Activated CD8-positive, alpha-beta memory T cell treated with anti-CD3 and anti-CD28 coated beads, Interleukin-2, amount 10 ng/mL, durations not matched to agents 7 days and 5 days (primary cell): ENCODE measurements around the gene FANK1. TPM values are rescaled to one million over a fixed set of nuclear protein-coding genes. Genes with fewer than 3 reads are reported as not detected.

Experiments used
- ATAC-seq: fragments of 150-1000 bp; cut with Tn5 transposase; one replicate; pipeline ENCODE4 v1.10.0; 2021; ENCODE audit warnings: moderate library complexity
- CTCF ChIA-PET: fragments of 350-600 bp; sonication (Branson Sonifier 250); formaldehyde crosslinking; loops from one replicate; lab custom pipeline; 2021; ENCODE audit warnings: antibody characterized with exemption; lab: Charles Lee
- DNase-seq: peaks from one replicate; pipeline ENCODE4 v3.0.0-alpha.2; 2020
- H3K27ac Mint-ChIP-seq: one replicate; pipeline ENCODE4 v1.8.0; 2021; ENCODE audit warnings: mild to moderate bottlenecking, mixed read lengths
- H3K27me3 Mint-ChIP-seq: one replicate; pipeline ENCODE4 v1.8.0; 2021; ENCODE audit warnings: mixed read lengths
- H3K36me3 Mint-ChIP-seq: one replicate; pipeline ENCODE4 v1.8.0; 2021; ENCODE audit warnings: mild to moderate bottlenecking, mixed read lengths
- H3K4me1 Mint-ChIP-seq: one replicate; pipeline ENCODE4 v1.8.0; 2021; ENCODE audit warnings: mixed read lengths
- H3K4me3 Mint-ChIP-seq: one replicate; pipeline ENCODE4 v1.8.0; 2021; ENCODE audit warnings: mild to moderate bottlenecking, moderate library complexity, mixed read lengths
- H3K9me3 Mint-ChIP-seq: one replicate; pipeline ENCODE4 v1.8.0; 2022; ENCODE audit warnings: low read depth, mixed read lengths
- total RNA-seq, 2 experiments: library from RNA; stranded (reverse); gene quantifications; one replicate each; pipeline ENCODE4 v1.2.3, GENCODE V29; 2021

The FANK1 gene
- total RNA-seq, 2 experiments from 2014 or later = 0.49 TPM; not detected in 1

GRCh38 chr10:126016156-126016805, 119.9 kb downstream of the FANK1 start:
- H3K9me3 Mint-ChIP-seq = no peaks in the 10 kb centered on the region
- no peak overlapping the region for H3K4me3 Mint-ChIP-seq
- H3K27me3 Mint-ChIP-seq = no peaks in the 10 kb centered on the region
- CTCF ChIA-PET = no interaction called here
- no peak overlapping the region for H3K27ac Mint-ChIP-seq
- peaks cover 16% of the 10 kb centered on the region for H3K4me1 Mint-ChIP-seq
- no peak for DNase-seq
- ATAC-seq = no peak
- H3K36me3 Mint-ChIP-seq = no peaks in the 10 kb centered on the region

- peaks cover 15% of the 10 kb centered on the region for H3K4me1 Mint-ChIP-seq
- ATAC-seq (no peak), DNase-seq (no peak)
- no peak overlapping the region for H3K4me3 Mint-ChIP-seq
- no peak overlapping the region for H3K27ac Mint-ChIP-seq
- no peaks in the 10 kb centered on the region for H3K36me3 Mint-ChIP-seq
- no peaks in the 10 kb centered on the region for H3K9me3 Mint-ChIP-seq
- no peaks in the 10 kb centered on the region for H3K27me3 Mint-ChIP-seq
- CTCF ChIA-PET = no interaction called here
Measured at GRCh38 chr10:126016882-126017281, 120.5 kb downstream of the FANK1 start.

- H3K27me3 Mint-ChIP-seq = no peaks in the 10 kb centered on the region
- no peak overlapping the region for H3K4me3 Mint-ChIP-seq
- H3K9me3 Mint-ChIP-seq = no peaks in the 10 kb centered on the region
- ATAC-seq (no peak), DNase-seq (no peak)
- no peak overlapping the region for H3K27ac Mint-ChIP-seq
- H3K36me3 Mint-ChIP-seq = no peaks in the 10 kb centered on the region
- H3K4me1 Mint-ChIP-seq = peaks cover 9% of the 10 kb centered on the region
- CTCF ChIA-PET = no interaction called here
Measured at GRCh38 chr10:126017961-126018560, 121.7 kb downstream of the FANK1 start.

DNA sequence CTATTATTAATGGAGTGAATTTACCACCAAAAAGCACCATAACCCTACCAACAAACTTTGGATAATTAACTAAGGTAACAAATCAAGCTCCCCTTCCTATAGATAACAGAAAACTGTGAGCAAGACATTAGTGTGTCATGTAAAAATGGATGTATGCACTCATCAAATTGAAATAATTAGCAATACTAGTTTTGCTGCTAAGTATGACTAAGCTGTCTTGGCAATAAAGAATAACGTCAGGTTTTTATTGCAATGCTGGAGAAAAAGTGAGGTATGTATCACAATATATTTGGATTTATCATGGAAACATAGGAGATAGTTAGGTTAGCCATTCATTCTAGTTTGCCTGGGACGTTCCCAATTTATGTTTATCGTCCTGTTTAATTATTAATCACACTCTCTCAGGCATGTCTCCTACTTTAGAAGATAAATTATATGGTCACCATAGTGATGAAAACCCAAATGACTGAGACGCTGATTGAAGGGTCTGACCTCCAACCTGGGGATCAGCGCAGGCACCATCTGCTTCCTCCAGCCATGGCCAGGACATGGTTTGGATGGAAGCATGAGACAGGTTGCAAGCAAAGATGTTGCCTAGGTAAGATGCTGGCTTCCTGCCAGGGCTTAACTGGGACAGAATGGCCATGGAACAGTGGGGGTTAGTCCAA, 125.6 kb downstream of the FANK1 start:
- Mint-ChIP-seq H3K4me3 (no peak overlapping the region), H3K9me3 (no peaks in the 10 kb centered on the region), H3K4me1 (no peaks in the 10 kb centered on the region), H3K27me3 (no peaks in the 10 kb centered on the region), H3K27ac (no peak overlapping the region), H3K36me3 (no peaks in the 10 kb centered on the region)
- CTCF ChIA-PET = no interaction called here
- ATAC-seq (no peak), DNase-seq (no peak)

DNA sequence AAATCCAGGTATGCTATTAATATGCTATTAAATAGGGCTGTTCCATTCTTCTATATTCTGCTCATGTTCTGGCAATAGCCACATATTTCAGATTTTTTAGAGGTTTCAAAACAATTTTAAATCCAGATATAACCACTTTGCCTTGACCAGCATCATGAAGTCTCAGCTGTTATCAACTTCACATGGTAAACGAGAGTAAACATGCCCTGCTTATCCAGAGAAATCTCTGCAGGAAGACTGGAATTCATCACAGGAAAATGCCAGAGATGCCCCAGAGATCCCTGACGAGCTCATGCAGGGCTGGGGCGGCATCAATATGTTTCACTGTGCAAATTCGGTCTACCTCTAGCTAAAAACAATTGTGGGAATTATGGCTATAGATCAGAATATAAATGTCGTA, 126.5 kb downstream of the FANK1 start:
- Mint-ChIP-seq H3K36me3 (no peaks in the 10 kb centered on the region), H3K27me3 (no peaks in the 10 kb centered on the region), H3K9me3 (no peaks in the 10 kb centered on the region), H3K4me1 (no peaks in the 10 kb centered on the region), H3K4me3 (no peak overlapping the region), H3K27ac (no peak overlapping the region)
- no peak for DNase-seq
- CTCF ChIA-PET = no interaction called here
- no peak for ATAC-seq

GRCh38 chr10:126027692-126028091, 131.3 kb downstream of the FANK1 start:
- ATAC-seq (no peak), DNase-seq (no peak)
- Mint-ChIP-seq H3K27ac (no peak overlapping the region), H3K36me3 (no peaks in the 10 kb centered on the region), H3K4me3 (no peak overlapping the region), H3K27me3 (no peaks in the 10 kb centered on the region), H3K9me3 (no peaks in the 10 kb centered on the region), H3K4me1 (no peaks in the 10 kb centered on the region)
- CTCF ChIA-PET = no interaction called here

DNA sequence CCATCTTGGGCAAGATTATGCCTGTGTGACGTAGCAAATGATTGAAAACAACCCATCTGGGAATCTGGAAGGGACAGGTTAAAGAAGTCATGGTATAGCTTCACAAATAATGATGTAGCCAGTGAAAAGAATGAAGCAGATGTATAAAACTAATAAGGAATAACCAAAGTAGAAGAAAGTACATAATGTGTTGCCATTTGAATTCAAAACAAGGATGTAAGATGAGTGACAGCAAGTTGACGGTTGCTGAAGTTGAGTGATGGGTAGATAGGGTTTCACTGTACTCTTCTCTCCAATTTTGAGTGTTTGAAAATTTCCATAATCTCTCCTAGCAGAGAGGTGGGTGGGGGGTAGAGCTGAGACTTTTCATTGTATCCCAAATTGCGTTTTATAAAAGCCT, 133.6 kb downstream of the FANK1 start:
- no peaks in the 10 kb centered on the region for H3K36me3 Mint-ChIP-seq
- no peaks in the 10 kb centered on the region for H3K27me3 Mint-ChIP-seq
- ATAC-seq (no peak), DNase-seq (no peak)
- CTCF ChIA-PET = no interaction called here
- H3K4me1 Mint-ChIP-seq = no peaks in the 10 kb centered on the region
- H3K9me3 Mint-ChIP-seq = peaks cover 2% of the 10 kb centered on the region
- no peak overlapping the region for H3K27ac Mint-ChIP-seq
- no peak overlapping the region for H3K4me3 Mint-ChIP-seq

DNA sequence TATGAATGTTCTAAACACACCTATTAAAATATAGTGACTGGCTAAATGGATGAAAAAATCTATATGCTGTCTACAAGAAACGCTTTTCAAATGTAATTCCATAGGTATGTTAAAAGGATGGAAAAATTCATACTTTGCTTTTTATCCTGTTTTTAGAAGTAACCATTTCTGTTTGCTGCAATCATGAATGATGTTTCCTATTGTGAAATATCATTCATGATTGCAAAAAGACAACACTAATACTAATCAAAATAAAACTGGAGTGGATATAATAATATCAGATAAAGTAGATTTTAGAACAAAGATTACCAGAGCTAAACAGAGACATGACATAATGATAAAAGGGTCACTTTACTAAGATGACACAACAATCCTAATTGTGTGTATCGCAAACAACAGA, 138.2 kb downstream of the FANK1 start:
- H3K27ac Mint-ChIP-seq = no peak overlapping the region
- peaks cover 2% of the 10 kb centered on the region for H3K9me3 Mint-ChIP-seq
- ATAC-seq = no peak
- H3K4me3 Mint-ChIP-seq = no peak overlapping the region
- H3K36me3 Mint-ChIP-seq = no peaks in the 10 kb centered on the region
- CTCF ChIA-PET = no interaction called here
- no peak for DNase-seq
- no peaks in the 10 kb centered on the region for H3K27me3 Mint-ChIP-seq
- no peaks in the 10 kb centered on the region for H3K4me1 Mint-ChIP-seq

DNA sequence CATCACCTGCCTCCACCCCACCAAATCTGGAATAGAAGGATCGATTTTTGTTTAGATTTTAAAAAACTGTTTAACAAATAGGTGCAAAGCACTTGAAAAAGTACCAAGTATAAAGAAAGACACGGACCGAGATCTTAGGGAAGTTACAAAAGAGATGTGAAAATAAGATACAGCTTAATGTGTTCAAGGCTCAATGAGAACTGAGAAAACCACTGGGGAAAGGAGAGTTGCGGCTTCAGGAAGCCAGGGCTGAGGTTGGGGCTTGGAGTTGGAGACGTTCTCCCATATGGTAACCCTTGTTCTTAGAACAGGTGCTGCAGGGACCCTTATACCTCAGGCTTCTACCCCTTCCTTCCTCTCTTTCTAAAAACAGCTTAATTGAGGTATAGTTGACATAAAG, 140.2 kb downstream of the FANK1 start:
- no peaks in the 10 kb centered on the region for H3K27me3 Mint-ChIP-seq
- no peak overlapping the region for H3K27ac Mint-ChIP-seq
- no peaks in the 10 kb centered on the region for H3K36me3 Mint-ChIP-seq
- CTCF ChIA-PET = no interaction called here
- H3K9me3 Mint-ChIP-seq = peaks cover 2% of the 10 kb centered on the region
- ATAC-seq = no peak
- H3K4me3 Mint-ChIP-seq = no peak overlapping the region
- H3K4me1 Mint-ChIP-seq = no peaks in the 10 kb centered on the region
- no peak for DNase-seq

DNA sequence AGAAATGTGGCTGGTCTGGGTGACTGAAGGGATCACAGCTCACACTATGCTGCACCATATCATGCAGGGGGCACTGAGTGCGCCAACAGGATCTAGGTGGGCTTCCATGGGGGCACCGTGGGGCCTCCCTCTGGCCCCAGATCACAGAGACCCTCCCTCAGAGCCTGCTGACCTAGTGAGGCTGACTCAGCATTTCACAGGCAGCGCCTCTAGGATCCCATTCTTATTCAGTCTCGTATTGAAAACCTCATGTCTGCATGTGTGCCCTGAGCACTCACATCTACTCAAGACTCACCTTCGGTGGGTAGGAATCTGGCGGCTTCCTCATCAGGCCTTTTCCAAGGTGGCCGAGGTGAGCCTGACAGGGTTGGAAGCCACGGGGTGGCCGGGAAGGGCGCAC, 141.6 kb downstream of the FANK1 start:
- Mint-ChIP-seq H3K27me3 (no peaks in the 10 kb centered on the region), H3K4me1 (peaks cover 6% of the 10 kb centered on the region), H3K4me3 (no peak overlapping the region), H3K36me3 (no peaks in the 10 kb centered on the region), H3K27ac (no peak overlapping the region), H3K9me3 (peaks cover 2% of the 10 kb centered on the region)
- DNase-seq (no peak), ATAC-seq (no peak)
- CTCF ChIA-PET = no interaction called here

- Mint-ChIP-seq H3K4me1 (peaks cover 6% of the 10 kb centered on the region), H3K36me3 (no peaks in the 10 kb centered on the region), H3K9me3 (no peaks in the 10 kb centered on the region), H3K27ac (no peak overlapping the region), H3K27me3 (no peaks in the 10 kb centered on the region), H3K4me3 (no peak overlapping the region)
- no peak for DNase-seq
- CTCF ChIA-PET = no interaction called here
- no peak for ATAC-seq
Measured at GRCh38 chr10:126041117-126041516, 144.8 kb downstream of the FANK1 start.

DNA sequence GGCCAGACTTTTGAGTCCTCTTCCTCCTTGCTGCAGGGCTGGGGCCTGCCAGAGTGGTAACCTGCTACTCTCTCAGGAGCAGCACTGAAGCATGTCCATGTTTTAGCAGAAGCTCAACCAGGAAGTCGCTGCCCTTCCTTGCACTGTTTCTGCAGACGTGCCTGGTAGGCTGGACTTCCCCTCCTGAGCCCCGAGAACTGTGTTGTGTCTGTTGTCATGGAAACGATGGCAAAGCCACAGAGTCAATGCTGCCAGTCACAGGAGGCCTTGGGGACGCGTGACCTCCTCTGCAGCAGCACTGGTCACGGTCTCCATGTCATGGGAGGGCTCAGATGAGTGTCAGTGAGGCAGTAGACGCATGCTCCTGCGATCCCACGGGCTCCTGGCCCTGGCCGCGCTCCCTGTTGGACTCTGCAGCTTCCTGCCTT, 145.5 kb downstream of the FANK1 start:
- H3K27me3 Mint-ChIP-seq = no peaks in the 10 kb centered on the region
- peak; percentile 74 for DNase-seq
- H3K4me1 Mint-ChIP-seq = peaks cover 6% of the 10 kb centered on the region
- H3K4me3 Mint-ChIP-seq = no peak overlapping the region
- ATAC-seq = peak; percentile 89
- no peak overlapping the region for H3K27ac Mint-ChIP-seq
- H3K9me3 Mint-ChIP-seq = no peaks in the 10 kb centered on the region
- no peaks in the 10 kb centered on the region for H3K36me3 Mint-ChIP-seq
- CTCF ChIA-PET = no interaction called here

GRCh38 chr10:126042354-126042753, 146.0 kb downstream of the FANK1 start:
- CTCF ChIA-PET = no interaction called here
- no peak for ATAC-seq
- no peak overlapping the region for H3K4me3 Mint-ChIP-seq

DNA sequence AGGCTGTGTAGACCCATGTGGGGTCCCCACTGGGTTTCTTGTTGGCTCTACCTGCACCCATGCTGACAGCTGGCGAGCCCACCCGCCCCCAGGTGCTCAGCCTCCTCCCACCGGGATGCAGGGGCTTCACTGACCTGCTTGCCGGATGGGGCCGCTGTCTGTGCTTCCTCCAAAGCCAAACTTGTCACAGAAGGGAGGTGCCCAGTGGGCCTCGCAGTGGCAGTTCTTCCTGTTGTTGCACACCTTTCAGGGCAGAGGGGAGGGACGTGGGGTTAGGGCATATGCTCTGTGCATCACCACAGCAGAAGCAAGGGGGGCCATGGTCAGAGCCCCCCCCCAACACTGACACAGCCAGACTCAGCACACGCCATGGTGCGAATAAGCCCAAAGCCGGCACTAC, 146.5 kb downstream of the FANK1 start:
- Mint-ChIP-seq H3K4me3 (no peak overlapping the region), H3K9me3 (no peaks in the 10 kb centered on the region), H3K27me3 (no peaks in the 10 kb centered on the region), H3K36me3 (no peaks in the 10 kb centered on the region), H3K4me1 (peaks cover 6% of the 10 kb centered on the region), H3K27ac (no peak overlapping the region)
- no peak for DNase-seq
- CTCF ChIA-PET = no interaction called here
- no peak for ATAC-seq

More at GRCh38 chr10:126042354-126042753, 146.0 kb downstream of the FANK1 start:
- Mint-ChIP-seq H3K27ac (no peak overlapping the region), H3K4me1 (peaks cover 6% of the 10 kb centered on the region), H3K9me3 (no peaks in the 10 kb centered on the region), H3K27me3 (no peaks in the 10 kb centered on the region), H3K36me3 (no peaks in the 10 kb centered on the region)
- DNase-seq = no peak
